NCI-H2227 (cell line): ENCODE data around the gene CHRNA5.
"Not testable (repeated sequence)": the region's sequence is repeated elsewhere in the genome, so short reads cannot be mapped to it uniquely, and the experiment has no call there.

Experiments
- DNase-seq: peaks from one replicate; lab custom pipeline; 2025; ENCODE audit not compliant: unreplicated experiment; lab: John Stamatoyannopoulos, UW

Gene CHRNA5

GRCh38 chr15:78564743-78565096 is 600 bp upstream of the CHRNA5 start:
- no peak for DNase-seq

- peak; percentile 60 for DNase-seq
Measured at GRCh38 chr15:78565951-78566774, 843 bp downstream of the CHRNA5 start.

GRCh38 chr15:78567531-78567930 is 2.2 kb downstream of the CHRNA5 start:
- DNase-seq, result no peak

GRCh38 chr15:78570710-78571109 is 5.4 kb downstream of the CHRNA5 start:
- no peak for DNase-seq

DNA sequence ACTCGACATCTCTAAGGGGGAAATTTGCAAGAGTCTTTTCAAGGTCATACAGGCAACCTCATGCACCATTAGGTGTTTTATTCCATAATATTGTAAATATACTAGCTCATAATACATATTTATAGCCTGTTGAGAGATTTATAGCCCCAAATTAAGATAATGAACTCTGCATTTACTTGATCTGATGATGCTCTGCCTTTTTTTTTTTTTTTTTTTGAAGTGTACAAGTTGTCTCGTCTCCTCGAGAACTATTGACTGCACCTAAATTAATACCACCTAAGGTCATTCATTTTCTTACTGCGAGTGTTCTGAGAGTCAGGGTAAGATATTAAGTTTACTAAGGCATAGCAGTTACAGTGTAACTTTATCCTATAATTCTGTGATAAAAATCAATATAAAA is 6.1 kb downstream of the CHRNA5 start:
- DNase-seq, result no peak

DNA sequence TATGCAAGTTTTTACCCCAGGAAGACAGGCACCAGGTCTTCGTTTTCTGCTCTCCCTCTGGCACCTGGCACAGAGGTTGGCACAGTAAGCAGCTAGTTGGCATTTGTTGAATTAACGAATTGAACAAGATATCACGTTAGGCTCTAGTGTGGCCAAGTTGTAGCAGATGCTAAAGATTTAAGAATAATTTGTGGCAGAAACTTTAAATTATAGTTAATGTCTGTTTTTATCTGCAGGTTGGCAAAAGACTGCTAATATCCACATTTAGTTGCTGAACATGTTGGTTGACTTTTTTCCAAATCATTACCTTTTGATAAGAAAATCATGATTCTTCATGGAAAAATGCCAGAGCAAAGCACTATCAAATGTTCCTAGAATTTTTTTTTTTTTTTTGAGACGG is 8.1 kb downstream of the CHRNA5 start:
- DNase-seq, result no peak

DNA sequence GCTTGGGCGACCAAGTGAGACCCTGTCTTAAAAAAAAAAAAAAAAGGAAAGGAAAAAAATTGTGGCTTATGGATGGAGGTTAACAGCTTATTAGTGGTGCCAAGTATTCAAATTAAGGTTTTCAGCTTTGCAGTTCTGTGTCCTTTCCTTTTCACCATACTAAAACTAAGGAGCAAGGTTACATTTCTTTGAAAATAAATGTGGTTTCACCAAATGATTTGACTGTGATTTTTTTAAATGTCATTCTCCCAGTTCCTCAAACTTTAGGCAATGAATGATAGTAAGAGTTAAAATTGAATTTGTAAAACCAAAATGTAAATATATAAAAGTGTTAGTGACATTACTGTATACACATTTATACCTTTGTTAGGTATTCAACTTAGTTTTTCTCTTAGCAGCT is 9.6 kb downstream of the CHRNA5 start:
- DNase-seq, result no peak

GRCh38 chr15:78597583-78597982 is 32.3 kb downstream of the CHRNA5 start:
- no peak for DNase-seq

GRCh38 chr15:78598348-78598747 is 33.0 kb downstream of the CHRNA5 start:
- no peak for DNase-seq

DNA sequence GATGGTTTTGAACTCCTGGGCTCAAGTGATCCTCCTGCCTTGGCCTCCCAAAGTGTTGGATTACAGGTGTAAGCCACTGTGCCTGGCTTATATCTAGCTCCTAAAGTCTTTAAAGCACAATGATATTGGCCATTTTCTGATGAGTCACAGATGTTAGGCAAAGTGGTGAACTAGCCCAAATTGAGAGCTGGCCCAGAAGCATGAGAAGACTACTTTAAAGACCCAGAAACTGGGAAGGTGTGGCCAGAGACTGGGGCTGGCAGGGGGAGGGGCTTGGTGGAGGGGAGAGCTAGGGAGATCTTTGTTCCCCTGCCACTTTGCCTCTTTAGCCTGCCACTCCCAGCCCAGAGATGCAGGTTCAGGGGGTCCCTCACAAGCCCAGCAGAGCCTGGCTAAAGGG is 33.9 kb downstream of the CHRNA5 start:
- DNase-seq, result no peak

GRCh38 chr15:78603467-78603866 is 38.1 kb downstream of the CHRNA5 start:
- DNase-seq, result no peak

DNA sequence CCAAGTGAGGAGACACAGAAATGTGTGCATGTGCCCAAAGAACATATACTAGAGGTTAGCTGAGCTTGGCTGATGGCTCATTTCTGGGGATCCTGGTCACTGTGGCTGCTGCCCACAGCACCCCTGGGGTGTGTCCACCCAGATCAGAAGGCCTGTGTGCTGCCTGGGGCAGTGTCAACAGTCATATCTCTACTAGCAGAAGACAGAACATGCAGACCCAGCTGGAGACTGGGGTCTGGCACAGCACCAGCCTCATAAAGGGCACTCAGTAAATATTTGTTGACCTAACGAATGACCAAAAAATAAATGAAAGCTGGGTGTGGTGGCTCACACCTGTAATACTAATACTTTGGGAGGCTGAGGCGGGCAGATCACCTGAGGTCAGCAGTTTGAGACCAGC is 39.1 kb downstream of the CHRNA5 start:
- no peak for DNase-seq

- no peak for DNase-seq
Measured at GRCh38 chr15:78605201-78605600, 39.9 kb downstream of the CHRNA5 start.

GRCh38 chr15:78605680-78606079 is 40.4 kb downstream of the CHRNA5 start:
- DNase-seq, result no peak

DNA sequence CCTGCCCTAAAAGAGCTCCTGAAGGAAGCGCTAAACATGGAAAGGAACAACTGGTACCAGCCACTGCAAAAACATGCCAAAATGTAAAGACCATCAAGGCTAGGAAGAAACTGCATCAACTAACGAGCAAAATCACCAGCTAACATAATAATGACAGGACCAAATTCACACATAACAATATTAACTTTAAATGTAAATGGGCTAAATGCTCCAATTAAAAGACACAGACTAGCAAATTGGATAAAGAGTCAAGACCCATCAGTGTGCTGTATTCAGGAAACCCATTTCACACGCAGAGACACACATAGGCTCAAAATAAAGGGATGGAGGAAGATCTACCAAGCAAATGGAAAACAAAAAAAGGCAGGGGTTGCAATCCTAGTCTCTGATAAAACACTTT is 44.2 kb downstream of the CHRNA5 start:
- not testable (repeated sequence) for DNase-seq

- DNase-seq, result no peak
Measured at GRCh38 chr15:78614021-78614420, 48.7 kb downstream of the CHRNA5 start.

DNA sequence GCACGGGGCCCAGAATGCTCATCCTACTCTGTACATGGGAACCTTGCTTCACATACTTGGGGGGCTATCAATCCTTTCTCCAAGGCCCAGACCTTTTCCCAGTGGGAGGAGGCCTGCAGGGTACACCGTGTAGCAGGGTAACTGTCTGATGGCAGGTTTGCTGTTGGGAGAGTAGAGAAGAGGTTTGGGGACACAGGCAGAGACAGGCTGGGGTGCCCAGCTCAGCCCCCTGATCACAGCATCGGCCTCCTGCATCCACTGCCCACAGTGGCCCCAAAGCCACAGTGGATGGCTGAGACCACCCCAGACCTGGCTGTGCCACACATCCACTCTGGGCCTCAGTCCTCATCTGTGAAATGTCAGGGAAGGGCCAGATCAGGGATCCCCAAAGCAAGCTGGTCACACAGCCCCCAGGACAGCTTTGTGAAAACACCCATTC is 49.9 kb downstream of the CHRNA5 start:
- DNase-seq, result no peak

GRCh38 chr15:78616506-78616905 is 51.2 kb downstream of the CHRNA5 start:
- DNase-seq, result no peak

GRCh38 chr15:78617076-78617475 is 51.8 kb downstream of the CHRNA5 start:
- DNase-seq, result no peak

- no peak for DNase-seq
Measured at GRCh38 chr15:78617516-78617915, 52.2 kb downstream of the CHRNA5 start.

GRCh38 chr15:78618064-78618463 is 52.7 kb downstream of the CHRNA5 start:
- DNase-seq, result no peak

DNA sequence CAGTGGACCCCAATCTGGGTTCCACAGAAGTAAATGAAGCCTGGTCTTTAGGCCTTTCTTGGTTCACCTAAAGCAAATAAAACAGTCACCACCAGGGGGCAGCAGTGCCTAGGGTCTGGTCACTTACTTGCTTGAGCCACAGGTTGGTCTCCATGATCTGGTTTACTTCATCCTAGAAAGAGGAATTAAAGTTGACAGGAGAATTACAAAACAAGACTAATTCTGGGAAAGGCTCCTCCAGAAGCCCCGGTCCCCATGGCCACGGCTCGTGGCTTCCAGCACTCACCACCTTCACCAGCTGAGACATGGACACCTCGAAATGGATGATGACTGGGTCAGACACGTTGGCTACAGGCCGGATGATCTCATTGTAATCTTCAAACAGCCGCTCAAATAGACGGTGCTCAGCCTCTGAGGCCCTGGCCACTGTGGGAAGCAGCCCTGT is 53.2 kb downstream of the CHRNA5 start:
- DNase-seq, result peak; percentile 83
